ENCODE measurements around the gene ZNF248.

GRCh38 chr10:37831495-37832333 lies 25.7 kb downstream of the ZNF248 start:
- TF ChIP-seq CTCF (IDR thresholded peaks at IDR 0.05) = no peak
- no peak for TF ChIP-seq POLR2A (IDR thresholded peaks at IDR 0.05)
